Astrocyte (in vitro differentiated cells and primary cell): ENCODE measurements around the gene G2E3. TPM values are rescaled to one million over a fixed set of nuclear protein-coding genes. Genes with fewer than 3 reads are reported as not detected.

Experiments used
- DNase-seq: peaks from one replicate; pipeline ENCODE4 v3.0.0-alpha.2; 2010; ENCODE audit warnings: low read depth
- FAIRE-seq: peaks from 2 replicates; lab custom pipeline; 2011; peaks lifted over from hg19 to GRCh38; lab: Jason Lieb, UNC
- H2AFZ ChIP-seq: 2 replicates; pipeline ENCODE4 v1.6.0; 2012; ENCODE audit warnings: low read depth, low read length, inconsistent platforms
- H3K27ac ChIP-seq: 2 replicates; pipeline ENCODE4 v1.5.1; 2011; ENCODE audit warnings: low read depth, low read length, inconsistent platforms
- H3K27me3 ChIP-seq: 2 replicates; pipeline ENCODE4 v1.6.0; 2011; ENCODE audit warnings: low read length, inconsistent platforms; ENCODE audit not compliant: insufficient read depth
- H3K36me3 ChIP-seq: 2 replicates; pipeline ENCODE4 v1.5.1; 2011; ENCODE audit warnings: low read length, inconsistent platforms; ENCODE audit not compliant: insufficient read depth
- H3K4me1 ChIP-seq: 2 replicates; pipeline ENCODE4 v1.5.1; 2011; ENCODE audit warnings: low read length, inconsistent platforms; ENCODE audit not compliant: insufficient read depth
- H3K4me2 ChIP-seq: 2 replicates; pipeline ENCODE4 v1.6.0; 2012; ENCODE audit warnings: low read length, inconsistent platforms
- H3K4me3 ChIP-seq: 2 replicates; pipeline ENCODE4 v1.5.1; 2011; ENCODE audit warnings: low read depth, mild to moderate bottlenecking, low read length, inconsistent platforms; ENCODE audit not compliant: insufficient read depth
- H3K79me2 ChIP-seq: 2 replicates; pipeline ENCODE4 v1.6.0; 2012; ENCODE audit warnings: mild to moderate bottlenecking, low read length, inconsistent platforms; ENCODE audit not compliant: insufficient read depth
- H3K9ac ChIP-seq: 2 replicates; pipeline ENCODE4 v1.6.0; 2012; ENCODE audit warnings: mild to moderate bottlenecking, low read length, inconsistent platforms
- H3K9me3 ChIP-seq: 2 replicates; pipeline ENCODE4 v1.5.1; 2012; ENCODE audit warnings: low read depth, mild to moderate bottlenecking, low read length, inconsistent platforms; ENCODE audit not compliant: insufficient read depth
- H4K20me1 ChIP-seq: 2 replicates; pipeline ENCODE4 v1.6.0; 2012; ENCODE audit warnings: low read length, inconsistent platforms; ENCODE audit not compliant: insufficient read depth
- H3K27ac Mint-ChIP-seq: one replicate; pipeline ENCODE4 v1.8.0; 2021; ENCODE audit warnings: mild to moderate bottlenecking, mixed read lengths; ENCODE audit not compliant: unreplicated experiment
- H3K27me3 Mint-ChIP-seq: one replicate; pipeline ENCODE4 v1.8.0; 2021; ENCODE audit warnings: low read depth, mixed read lengths; ENCODE audit not compliant: unreplicated experiment
- H3K36me3 Mint-ChIP-seq: one replicate; pipeline ENCODE4 v1.8.0; 2021; ENCODE audit warnings: low read depth, mixed read lengths; ENCODE audit not compliant: unreplicated experiment
- H3K4me1 Mint-ChIP-seq: one replicate; pipeline ENCODE4 v1.8.0; 2021; ENCODE audit warnings: low read depth, mixed read lengths; ENCODE audit not compliant: unreplicated experiment
- H3K4me3 Mint-ChIP-seq: one replicate; pipeline ENCODE4 v1.8.0; 2021; ENCODE audit warnings: mild to moderate bottlenecking, moderate library complexity, mixed read lengths; ENCODE audit not compliant: unreplicated experiment
- H3K9me3 Mint-ChIP-seq: one replicate; pipeline ENCODE4 v1.8.0; 2021; ENCODE audit warnings: mild to moderate bottlenecking, mixed read lengths; ENCODE audit not compliant: unreplicated experiment
- EZH2 ChIP-seq: IDR thresholded peaks from 2 replicates; pipeline ENCODE4 v1.6.1; 2012; ENCODE audit warnings: mild to moderate bottlenecking, low read length, inconsistent platforms; ENCODE audit not compliant: insufficient read depth
- total RNA-seq: library from RNA; stranded (reverse); gene quantifications from 2 replicates; pipeline ENCODE4 v1.2.1, GENCODE V29; 2021
- TF ChIP-seq, protein P1 (sequence below): IDR thresholded peaks from 2 replicates; pipeline ENCODE4 v1.5.1; 2011; ENCODE audit warnings: low read depth, mild to moderate bottlenecking, inconsistent platforms, low read length, moderate library complexity; ENCODE audit not compliant: insufficient read depth

Gene G2E3
- total RNA-seq, 1 donor from 2014 or later = 22.4 TPM

DNA sequence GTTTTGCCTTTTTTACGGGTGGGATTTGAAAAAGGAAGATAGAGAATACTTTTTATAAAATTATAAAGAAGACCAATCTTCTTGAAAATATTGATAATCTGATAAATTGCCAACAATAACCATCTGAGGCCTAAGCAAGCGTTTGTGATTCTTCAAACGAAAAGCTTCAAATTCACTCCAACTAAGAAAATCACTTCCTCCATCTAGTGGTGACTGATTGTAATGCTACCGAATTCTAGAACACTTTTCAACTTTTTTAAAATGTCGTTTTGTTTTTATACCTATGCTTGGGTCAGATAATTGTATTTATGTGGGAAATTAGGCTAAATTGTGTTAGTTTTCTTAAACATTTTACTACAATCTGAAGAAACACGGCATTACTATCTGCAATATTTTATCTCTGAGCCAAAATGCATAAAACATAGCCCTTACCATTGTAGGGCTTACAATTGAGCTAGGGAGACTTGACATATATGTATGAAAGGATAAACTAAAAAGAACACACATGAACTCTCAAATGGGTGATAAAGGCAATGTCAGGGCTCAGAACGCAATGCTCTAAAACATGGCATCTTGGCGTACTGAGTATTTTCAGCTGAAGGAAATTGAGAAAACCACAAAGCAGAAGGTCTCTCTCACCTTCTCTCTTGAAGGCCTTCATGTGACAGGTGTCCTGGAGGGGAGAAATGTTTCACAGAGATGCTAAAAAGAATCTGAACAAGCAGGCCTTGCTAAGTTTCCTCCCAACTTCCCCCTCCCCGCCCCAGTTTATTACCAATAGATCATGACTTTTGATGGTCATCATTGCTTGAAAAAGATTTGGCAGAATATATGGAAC lies 36.8 kb upstream of the G2E3 start:
- no peak overlapping the region for H3K27ac Mint-ChIP-seq
- Histone ChIP-seq H3K4me1 (no peaks in the 10 kb centered on the region), H3K27me3 (no peaks in the 10 kb centered on the region), H3K4me3 (no peak overlapping the region), H3K27ac (no peak overlapping the region), H2AFZ (no peak overlapping the region), H3K4me2 (no peak overlapping the region), H3K9me3 (no peaks in the 10 kb centered on the region), H4K20me1 (no peaks in the 10 kb centered on the region), H3K79me2 (no peaks in the 10 kb centered on the region), H3K36me3 (no peaks in the 10 kb centered on the region), H3K9ac (no peak overlapping the region)
- H3K9me3 Mint-ChIP-seq = no peaks in the 10 kb centered on the region
- peak; percentile 14 for DNase-seq
- FAIRE-seq = peak; percentile 83
- no peak overlapping the region for H3K4me3 Mint-ChIP-seq
- no peaks in the 10 kb centered on the region for H3K27me3 Mint-ChIP-seq
- no peak for TF ChIP-seq EZH2
- TF ChIP-seq, protein P1, sequence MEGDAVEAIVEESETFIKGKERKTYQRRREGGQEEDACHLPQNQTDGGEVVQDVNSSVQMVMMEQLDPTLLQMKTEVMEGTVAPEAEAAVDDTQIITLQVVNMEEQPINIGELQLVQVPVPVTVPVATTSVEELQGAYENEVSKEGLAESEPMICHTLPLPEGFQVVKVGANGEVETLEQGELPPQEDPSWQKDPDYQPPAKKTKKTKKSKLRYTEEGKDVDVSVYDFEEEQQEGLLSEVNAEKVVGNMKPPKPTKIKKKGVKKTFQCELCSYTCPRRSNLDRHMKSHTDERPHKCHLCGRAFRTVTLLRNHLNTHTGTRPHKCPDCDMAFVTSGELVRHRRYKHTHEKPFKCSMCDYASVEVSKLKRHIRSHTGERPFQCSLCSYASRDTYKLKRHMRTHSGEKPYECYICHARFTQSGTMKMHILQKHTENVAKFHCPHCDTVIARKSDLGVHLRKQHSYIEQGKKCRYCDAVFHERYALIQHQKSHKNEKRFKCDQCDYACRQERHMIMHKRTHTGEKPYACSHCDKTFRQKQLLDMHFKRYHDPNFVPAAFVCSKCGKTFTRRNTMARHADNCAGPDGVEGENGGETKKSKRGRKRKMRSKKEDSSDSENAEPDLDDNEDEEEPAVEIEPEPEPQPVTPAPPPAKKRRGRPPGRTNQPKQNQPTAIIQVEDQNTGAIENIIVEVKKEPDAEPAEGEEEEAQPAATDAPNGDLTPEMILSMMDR = peak; percentile 76
- no peaks in the 10 kb centered on the region for H3K4me1 Mint-ChIP-seq
- H3K36me3 Mint-ChIP-seq = no peaks in the 10 kb centered on the region

DNA sequence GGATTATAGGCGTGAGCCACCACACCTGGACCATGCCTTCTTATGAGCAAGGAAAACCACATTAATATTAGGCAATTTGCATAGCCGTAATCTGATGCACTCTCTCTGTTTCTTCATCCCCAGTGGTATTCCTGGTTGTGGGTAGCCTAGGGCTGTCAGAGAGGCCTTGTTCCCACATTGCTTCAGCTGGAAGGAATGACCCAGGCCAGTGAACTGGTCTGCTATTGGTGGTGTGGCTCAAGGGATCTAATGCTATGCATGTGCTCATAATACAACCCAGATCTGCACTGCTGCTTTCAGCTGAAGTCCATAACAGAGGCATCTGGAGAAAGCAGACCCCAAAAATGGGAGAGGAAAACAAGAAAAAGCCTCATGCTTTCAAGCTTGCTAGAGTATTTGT lies 33.1 kb upstream of the G2E3 start:
- FAIRE-seq (no peak), DNase-seq (peak; percentile 12)
- no peaks in the 10 kb centered on the region for H3K27me3 Mint-ChIP-seq
- Histone ChIP-seq H3K36me3 (no peaks in the 10 kb centered on the region), H2AFZ (no peak overlapping the region), H3K4me2 (no peak overlapping the region), H3K79me2 (no peaks in the 10 kb centered on the region), H3K9me3 (no peaks in the 10 kb centered on the region), H3K4me1 (no peaks in the 10 kb centered on the region), H3K27me3 (no peaks in the 10 kb centered on the region), H3K27ac (no peak overlapping the region), H3K9ac (no peak overlapping the region), H4K20me1 (no peaks in the 10 kb centered on the region), H3K4me3 (no peak overlapping the region)
- no peaks in the 10 kb centered on the region for H3K9me3 Mint-ChIP-seq
- no peaks in the 10 kb centered on the region for H3K4me1 Mint-ChIP-seq
- no peak overlapping the region for H3K27ac Mint-ChIP-seq
- TF ChIP-seq, protein P1 = no peak
- no peak overlapping the region for H3K4me3 Mint-ChIP-seq
- H3K36me3 Mint-ChIP-seq = no peaks in the 10 kb centered on the region

DNA sequence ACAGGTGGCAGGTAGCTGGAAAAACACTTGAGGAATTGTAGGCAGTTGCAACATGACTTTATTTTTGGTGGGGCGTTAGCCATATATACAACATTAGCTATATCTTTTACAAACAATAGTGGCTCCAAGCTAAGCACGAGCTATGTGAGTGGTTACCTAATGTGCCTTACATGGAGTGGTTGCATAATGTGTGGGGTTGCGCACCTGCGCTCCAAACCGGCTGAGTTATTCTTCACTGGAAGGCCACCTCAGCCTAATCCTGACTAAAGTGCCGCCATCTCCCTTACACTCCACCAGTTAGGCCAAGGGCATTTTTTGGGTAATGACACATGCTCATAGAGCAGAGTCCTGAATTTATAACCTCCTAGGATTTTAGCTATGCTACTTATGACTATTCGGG lies 31.8 kb upstream of the G2E3 start:
- DNase-seq (no peak), FAIRE-seq (no peak)
- H3K4me3 ChIP-seq = no peak overlapping the region
- no peak overlapping the region for H3K27ac ChIP-seq
- no peak overlapping the region for H3K27ac Mint-ChIP-seq
- H3K27me3 Mint-ChIP-seq = no peaks in the 10 kb centered on the region
- H2AFZ ChIP-seq = no peak overlapping the region
- no peaks in the 10 kb centered on the region for H4K20me1 ChIP-seq
- H3K4me2 ChIP-seq = no peak overlapping the region
- no peaks in the 10 kb centered on the region for H3K79me2 ChIP-seq
- no peak overlapping the region for H3K9ac ChIP-seq
- TF ChIP-seq, protein P1 = no peak
- no peak for TF ChIP-seq EZH2
- no peaks in the 10 kb centered on the region for H3K9me3 Mint-ChIP-seq
- no peaks in the 10 kb centered on the region for H3K36me3 ChIP-seq
- no peaks in the 10 kb centered on the region for H3K36me3 Mint-ChIP-seq
- no peaks in the 10 kb centered on the region for H3K27me3 ChIP-seq
- H3K4me1 ChIP-seq = no peaks in the 10 kb centered on the region
- H3K9me3 ChIP-seq = no peaks in the 10 kb centered on the region
- H3K4me3 Mint-ChIP-seq = no peak overlapping the region
- H3K4me1 Mint-ChIP-seq = no peaks in the 10 kb centered on the region
